Endothelial cell of umbilical vein (primary cell): Measurements from ENCODE around the gene ANXA11. TPM values are rescaled to one million over a fixed set of nuclear protein-coding genes. Genes with fewer than 3 reads are reported as not detected.

Experiments used
- BruUV-seq: library from RNA; stranded (reverse); fragments of 400-500 nt; replicated peaks from 2 replicates; lab custom pipeline; 2021; lab: Mats Ljungman, UMichigan
- CTCF ChIA-PET: fragments of 300-600, 350-600 bp; sonication (Branson Sonifier 250); formaldehyde crosslinking; loops from one replicate; lab custom pipeline; 2021; ENCODE audit warnings: antibody characterized with exemption, inconsistent platforms; lab: Charles Lee
- POLR2A ChIA-PET: fragments of 300-600, 350-600 bp; sonication (Branson Sonifier 250); formaldehyde crosslinking; loops from one replicate; lab custom pipeline; 2021; ENCODE audit warnings: antibody characterized with exemption, inconsistent platforms; lab: Charles Lee
- DNase-seq: peaks from one replicate; pipeline ENCODE4 v3.0.0-alpha.2; 2011; ENCODE audit warnings: low read depth, low spot score
- FAIRE-seq: peaks from 2 replicates; lab custom pipeline; 2011; peaks lifted over from hg19 to GRCh38; lab: Jason Lieb, UNC
- H2AFZ ChIP-seq: 2 replicates; pipeline ENCODE4 v1.6.0; 2012; ENCODE audit warnings: low read depth, low read length, control low read depth, inconsistent platforms
- H3K27ac ChIP-seq: 2 replicates; pipeline ENCODE4 v1.5.1; 2011; ENCODE audit warnings: low read depth, mild to moderate bottlenecking, control low read depth, low read length, moderate library complexity; ENCODE audit not compliant: insufficient read depth
- H3K27me3 ChIP-seq, 2 experiments: 2 replicates each; pipeline versions ENCODE4 v1.6.0 to v1.6.1; 2011; ENCODE audit warnings: low read length in 2 of 2, mixed read lengths in 1 of 2; ENCODE audit not compliant: control insufficient read depth in 2 of 2, insufficient read depth in 2 of 2
- H3K36me3 ChIP-seq, 2 experiments: 2 replicates in 1 of 2; 3 replicates in 1 of 2; pipeline ENCODE4 v1.5.1; 2011; ENCODE audit warnings: low read length in 2 of 2, mild to moderate bottlenecking in 1 of 2, moderate library complexity in 1 of 2; ENCODE audit not compliant: control insufficient read depth in 2 of 2, insufficient read depth in 2 of 2; ENCODE audit errors: extremely low read depth in 1 of 2
- H3K4me1 ChIP-seq: 3 replicates; pipeline ENCODE4 v1.5.1; 2011; ENCODE audit warnings: mild to moderate bottlenecking, low read length; ENCODE audit not compliant: control insufficient read depth, insufficient read depth; ENCODE audit errors: extremely low read depth
- H3K4me2 ChIP-seq: 2 replicates; pipeline ENCODE4 v1.6.1; 2011; ENCODE audit warnings: low read length, control low read depth, mixed read lengths; ENCODE audit not compliant: insufficient read depth
- H3K4me3 ChIP-seq, 3 experiments: fragments of 200-600 bp in 1 of 3; sonication (generic), shearing (Covaris generic) in 1 of 3; replicated peaks in 1 of 3; 2 replicates each; pipeline ENCODE4 v1.5.1; 2011 to 2016; ENCODE audit warnings: control low read depth in 3 of 3, low read length in 3 of 3, mild to moderate bottlenecking in 2 of 3, inconsistent platforms in 1 of 3, low read depth in 1 of 3, moderate library complexity in 1 of 3; ENCODE audit not compliant: insufficient read depth in 1 of 3
- H3K79me2 ChIP-seq: 2 replicates; pipeline ENCODE4 v1.6.0; 2012; ENCODE audit warnings: low read length, inconsistent platforms; ENCODE audit not compliant: control insufficient read depth, insufficient read depth
- H3K9ac ChIP-seq: replicated peaks from 2 replicates; pipeline ENCODE3; 2011; ENCODE audit warnings: low read length, control low read depth; ENCODE audit not compliant: insufficient read depth; ENCODE audit errors: extremely low read depth
- H3K9me1 ChIP-seq: replicated peaks from 3 replicates; pipeline ENCODE4 v1.6.0; 2011; ENCODE audit warnings: mild to moderate bottlenecking, low read length; ENCODE audit not compliant: control insufficient read depth, insufficient read depth; ENCODE audit errors: extremely low read depth
- H3K9me3 ChIP-seq: replicated peaks from 2 replicates; pipeline ENCODE4 v1.5.1; 2012; ENCODE audit warnings: low read length, inconsistent platforms; ENCODE audit not compliant: control insufficient read depth, insufficient read depth
- H4K20me1 ChIP-seq: replicated peaks from 2 replicates; pipeline ENCODE3; 2011; ENCODE audit warnings: mild to moderate bottlenecking, low read length; ENCODE audit not compliant: control insufficient read depth, insufficient read depth; ENCODE audit errors: extremely low read depth
- EZH2 ChIP-seq: IDR thresholded peaks from 2 replicates; pipeline ENCODE4 v1.6.1; 2012; ENCODE audit warnings: borderline replicate concordance, low read depth, mild to moderate bottlenecking, moderate library complexity, low read length, inconsistent platforms; ENCODE audit not compliant: severe bottlenecking
- FOS ChIP-seq: IDR thresholded peaks from 2 replicates; pipeline ENCODE4 v1.6.1; 2011; ENCODE audit warnings: mild to moderate bottlenecking, low read length, moderate library complexity, borderline replicate concordance; ENCODE audit not compliant: insufficient read depth
- GATA2 ChIP-seq: IDR thresholded peaks from 2 replicates; pipeline ENCODE4 v1.7.0; 2011; ENCODE audit warnings: low read depth, mild to moderate bottlenecking, moderate library complexity, mixed read lengths, low read length; ENCODE audit not compliant: insufficient read length, insufficient read depth
- JUN ChIP-seq: IDR thresholded peaks from 2 replicates; pipeline ENCODE4 v1.6.1; 2011; ENCODE audit warnings: borderline replicate concordance, low read depth; ENCODE audit not compliant: insufficient read length, insufficient read depth
- MAX ChIP-seq: IDR thresholded peaks from 2 replicates; pipeline ENCODE4 v1.6.1; 2011; ENCODE audit not compliant: insufficient read depth, insufficient read length
- MYC ChIP-seq: IDR thresholded peaks from one replicate; pipeline ENCODE4 v1.6.1; 2011; ENCODE audit warnings: mild to moderate bottlenecking, low read depth, low read length
- POLR2A ChIP-seq: IDR thresholded peaks from 2 replicates; pipeline ENCODE4 v1.6.1; 2012; ENCODE audit warnings: low read depth, mild to moderate bottlenecking, control low read depth, low read length
- POLR2AphosphoS5 ChIP-seq: IDR thresholded peaks from 2 replicates; pipeline ENCODE4 v1.6.1; 2012; ENCODE audit warnings: low read depth, mild to moderate bottlenecking, control low read depth, low read length, moderate library complexity; ENCODE audit not compliant: insufficient read depth
- dilution Hi-C: fragments of 300-500 bp; cut with MboI; formaldehyde crosslinking; loops from one replicate; pipeline ENCODE4 v1.15.0; 2019; ENCODE audit warnings: low sequenced_read_pairs; ENCODE audit not compliant: extremely low pct_ligation_motif_present
- intact Hi-C: fragments of 100-400 bp; cut with micrococcal nuclease; formaldehyde crosslinking; loops from one replicate; pipeline ENCODE4 v1.10.0; 2022
- polyA plus RNA-seq, 4 experiments: library from polyadenylated mRNA; depleted of rRNA in 3 of 4; stranded (reverse) in 3 of 4; unstranded in 1 of 4; fragments of >200 nt; gene quantifications; 2 replicates each; pipeline versions ENCODE4 v1.2.1 to v1.2.3, GENCODE V29; 2011 to 2012; ENCODE audit warnings: missing spikeins in 1 of 4
- total RNA-seq: library from RNA; stranded (reverse); gene quantifications from 2 replicates; pipeline ENCODE4 v1.2.3, GENCODE V29; 2021
- TF ChIP-seq, protein P1 (sequence below), 2 donors: IDR thresholded peaks; 1 replicate in 1 of 2; 2 replicates in 1 of 2; pipeline ENCODE4 v1.5.1; 2011; ENCODE audit warnings: low read length in 2 of 2, mild to moderate bottlenecking in 2 of 2, moderate library complexity in 2 of 2, control low read depth in 1 of 2, inconsistent platforms in 1 of 2, low read depth in 1 of 2; ENCODE audit not compliant: insufficient read depth in 1 of 2; ENCODE audit errors: extremely low read depth in 1 of 2

The ANXA11 gene
- total and polyA plus RNA-seq, 2 donors (not counting 3 experiments of a cell fraction or from before 2014, with no cell fraction given) = 59.2 to 143 TPM

DNA sequence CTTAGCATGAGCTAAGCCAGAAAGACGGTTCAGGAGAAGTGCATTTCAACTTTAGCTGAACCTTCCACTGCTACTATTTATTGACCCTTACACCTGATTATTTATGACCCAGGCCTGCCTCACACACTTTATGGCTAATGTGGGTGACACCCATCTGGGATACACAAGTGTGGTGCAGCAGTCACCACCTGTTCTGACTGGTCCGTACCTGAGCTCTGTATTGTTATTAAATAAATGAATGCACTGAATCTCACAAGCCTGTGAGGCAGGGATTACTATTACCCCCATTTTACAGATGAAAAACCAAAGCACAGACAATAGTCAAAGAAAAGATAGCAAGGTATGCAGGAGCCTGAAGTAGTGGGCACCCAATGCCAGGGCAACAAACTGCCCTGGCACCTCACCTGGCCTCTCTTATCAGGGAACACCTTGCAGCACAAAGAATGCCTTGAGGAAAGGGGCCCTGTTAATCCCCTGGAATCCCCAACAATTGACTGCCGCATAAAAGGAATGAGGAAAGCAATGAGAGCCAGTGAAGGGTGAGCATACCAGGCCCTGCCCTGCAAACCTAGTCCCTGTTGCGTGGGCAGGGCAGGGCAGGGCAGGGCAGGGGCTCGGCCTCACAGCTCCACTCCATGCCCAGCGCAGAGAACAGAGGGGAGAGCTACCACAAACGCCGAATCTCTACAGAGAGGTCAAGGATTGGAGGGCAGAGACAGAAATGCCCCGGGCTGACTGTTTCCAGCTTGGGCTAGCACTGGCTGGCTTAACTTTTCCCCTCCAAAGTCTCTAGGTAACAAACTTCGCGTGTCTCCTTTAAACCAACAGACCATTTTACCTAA lies 1.3 kb downstream of the ANXA11 start:
- Histone ChIP-seq H2AFZ (peak overlapping the region; percentile 4), H3K9me1 (no peaks in the 10 kb centered on the region), H4K20me1 (no peaks in the 10 kb centered on the region), H3K4me3 (peak overlapping the region; percentile 16 to 71 (median 50)), H3K27me3 (no peaks in the 10 kb centered on the region), H3K9me3 (no peaks in the 10 kb centered on the region), H3K79me2 (peaks cover 55% of the 10 kb centered on the region), H3K4me2 (peak overlapping the region; percentile 69), H3K9ac (peak overlapping the region; percentile 92), H3K27ac (peak overlapping the region; percentile 87), H3K4me1 (peaks cover 51% of the 10 kb centered on the region), H3K36me3 (no peaks in the 10 kb centered on the region)
- intact Hi-C loops (loop anchor here (1.0 to 5.0 kb wide), 2 partner anchors 46 to 208 kb away; no protein-coding TSS in a partner anchor), dilution Hi-C loops (no loop called here)
- FAIRE-seq = peak; percentile 58
- CTCF ChIA-PET = interaction anchor here (0.7 to 1.8 kb wide), 7 partner anchors 14 to 60 kb away, joined by 3 to 16 read pairs (median 5); no protein-coding TSS in a partner anchor
- TF ChIP-seq, protein P1, sequence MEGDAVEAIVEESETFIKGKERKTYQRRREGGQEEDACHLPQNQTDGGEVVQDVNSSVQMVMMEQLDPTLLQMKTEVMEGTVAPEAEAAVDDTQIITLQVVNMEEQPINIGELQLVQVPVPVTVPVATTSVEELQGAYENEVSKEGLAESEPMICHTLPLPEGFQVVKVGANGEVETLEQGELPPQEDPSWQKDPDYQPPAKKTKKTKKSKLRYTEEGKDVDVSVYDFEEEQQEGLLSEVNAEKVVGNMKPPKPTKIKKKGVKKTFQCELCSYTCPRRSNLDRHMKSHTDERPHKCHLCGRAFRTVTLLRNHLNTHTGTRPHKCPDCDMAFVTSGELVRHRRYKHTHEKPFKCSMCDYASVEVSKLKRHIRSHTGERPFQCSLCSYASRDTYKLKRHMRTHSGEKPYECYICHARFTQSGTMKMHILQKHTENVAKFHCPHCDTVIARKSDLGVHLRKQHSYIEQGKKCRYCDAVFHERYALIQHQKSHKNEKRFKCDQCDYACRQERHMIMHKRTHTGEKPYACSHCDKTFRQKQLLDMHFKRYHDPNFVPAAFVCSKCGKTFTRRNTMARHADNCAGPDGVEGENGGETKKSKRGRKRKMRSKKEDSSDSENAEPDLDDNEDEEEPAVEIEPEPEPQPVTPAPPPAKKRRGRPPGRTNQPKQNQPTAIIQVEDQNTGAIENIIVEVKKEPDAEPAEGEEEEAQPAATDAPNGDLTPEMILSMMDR (IDR thresholded peaks at IDR 0.05; ENCODE audit: extremely low read depth in 1 of 2, insufficient read depth in 1 of 2, low read depth in 1 of 2, low read length in 2 of 2) = no peak
- no peak for TF ChIP-seq POLR2AphosphoS5
- no peak for TF ChIP-seq POLR2A
- TF ChIP-seq EZH2 = no peak
- no peak for TF ChIP-seq MAX
- no peak for TF ChIP-seq FOS
- TF ChIP-seq JUN = no peak
- no peak for TF ChIP-seq MYC
- TF ChIP-seq GATA2 = no peak
- no peak for DNase-seq
- BruUV-seq = TSS peak; percentile 12
- POLR2A ChIA-PET = no interaction called here
